ENCODE results near the gene PDLIM1. TPM values are rescaled to one million over a fixed set of nuclear protein-coding genes. Genes with fewer than 3 reads are reported as not detected.

Gene PDLIM1
- polyA plus RNA-seq, 2 donors = 79.9 to 117 TPM

DNA sequence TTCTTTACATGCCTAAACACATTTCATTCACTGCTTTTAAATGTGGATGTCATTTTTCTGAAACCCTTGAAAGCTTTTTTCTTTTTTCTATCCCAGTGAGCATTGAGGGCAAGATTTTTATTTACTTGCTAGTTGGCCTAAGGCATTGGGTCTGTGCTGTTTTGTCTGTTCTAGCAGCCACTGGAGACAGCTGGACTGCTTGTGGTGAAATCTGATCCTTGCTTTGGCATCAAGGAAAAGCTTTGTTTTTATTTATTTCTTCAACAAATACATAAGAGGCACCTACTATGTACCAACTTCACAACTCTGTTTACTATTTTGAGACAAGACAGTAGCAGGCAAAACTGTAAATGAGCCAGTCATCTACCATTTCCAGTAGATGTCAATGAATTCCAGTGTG, 28.4 kb upstream of the PDLIM1 start:
- H3K27ac ChIP-seq (ENCODE audit: low read depth in 2 of 2, low read length in 1 of 2) = no peak overlapping the region

DNA sequence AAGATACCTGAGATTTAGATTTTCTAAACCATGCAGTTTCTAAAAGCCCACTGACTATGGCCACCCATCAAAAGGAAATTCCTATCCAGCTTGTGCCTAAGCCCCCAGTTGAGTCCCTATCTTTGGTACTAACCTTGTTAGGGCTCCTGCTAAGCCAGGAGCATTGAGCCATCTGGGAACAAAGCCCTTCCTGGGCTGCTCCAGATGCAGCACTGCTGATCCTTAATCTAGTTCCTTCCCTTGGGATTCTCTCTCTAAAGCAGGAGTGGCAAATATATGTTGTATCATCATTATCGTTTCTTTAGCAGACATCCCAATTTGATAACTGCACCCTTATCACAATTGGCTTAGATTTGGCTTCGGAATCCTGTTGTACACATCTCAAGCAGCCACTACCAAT, 24.7 kb upstream of the PDLIM1 start:
- Histone ChIP-seq H3K9me3 (ENCODE audit: control insufficient read depth in 2 of 2, insufficient read depth in 1 of 2, low read depth in 1 of 2, low read length in 1 of 2) (no peaks in the 10 kb centered on the region), H3K36me3 (ENCODE audit: control insufficient read depth in 2 of 2, insufficient read depth in 2 of 2, low read length in 1 of 2) (no peaks in the 10 kb centered on the region), H3K4me3 (ENCODE audit: low read depth in 1 of 2, low read length in 2 of 2) (no peak overlapping the region), H3K27ac (ENCODE audit: low read depth in 2 of 2, low read length in 1 of 2) (no peak overlapping the region), H3K4me1 (ENCODE audit: control insufficient read depth in 2 of 2, insufficient read depth in 2 of 2, low read length in 1 of 2) (peaks cover 0 to 2% of the 10 kb centered on the region in 2 donors), H3K27me3 (ENCODE audit: control insufficient read depth in 1 of 2, insufficient read depth in 2 of 2, low read length in 2 of 2) (no peaks in the 10 kb centered on the region)
- 85 to 92% methylated on average over 2 of the region's 2 CpGs for WGBS, 2 donors

More for the DNA sequence above, 28.4 kb upstream of the PDLIM1 start:
- no peaks in the 10 kb centered on the region for H3K27me3 ChIP-seq (ENCODE audit: control insufficient read depth in 1 of 2, insufficient read depth in 2 of 2, low read length in 2 of 2)
- no peaks in the 10 kb centered on the region for H3K4me1 ChIP-seq (ENCODE audit: control insufficient read depth in 2 of 2, insufficient read depth in 2 of 2, low read length in 1 of 2)
- no peaks in the 10 kb centered on the region for H3K36me3 ChIP-seq (ENCODE audit: control insufficient read depth in 2 of 2, insufficient read depth in 2 of 2, low read length in 1 of 2)
- H3K9me3 ChIP-seq (ENCODE audit: control insufficient read depth in 2 of 2, insufficient read depth in 1 of 2, low read depth in 1 of 2, low read length in 1 of 2) = no peaks in the 10 kb centered on the region
- H3K4me3 ChIP-seq (ENCODE audit: low read depth in 1 of 2, low read length in 2 of 2) = no peak overlapping the region

DNA sequence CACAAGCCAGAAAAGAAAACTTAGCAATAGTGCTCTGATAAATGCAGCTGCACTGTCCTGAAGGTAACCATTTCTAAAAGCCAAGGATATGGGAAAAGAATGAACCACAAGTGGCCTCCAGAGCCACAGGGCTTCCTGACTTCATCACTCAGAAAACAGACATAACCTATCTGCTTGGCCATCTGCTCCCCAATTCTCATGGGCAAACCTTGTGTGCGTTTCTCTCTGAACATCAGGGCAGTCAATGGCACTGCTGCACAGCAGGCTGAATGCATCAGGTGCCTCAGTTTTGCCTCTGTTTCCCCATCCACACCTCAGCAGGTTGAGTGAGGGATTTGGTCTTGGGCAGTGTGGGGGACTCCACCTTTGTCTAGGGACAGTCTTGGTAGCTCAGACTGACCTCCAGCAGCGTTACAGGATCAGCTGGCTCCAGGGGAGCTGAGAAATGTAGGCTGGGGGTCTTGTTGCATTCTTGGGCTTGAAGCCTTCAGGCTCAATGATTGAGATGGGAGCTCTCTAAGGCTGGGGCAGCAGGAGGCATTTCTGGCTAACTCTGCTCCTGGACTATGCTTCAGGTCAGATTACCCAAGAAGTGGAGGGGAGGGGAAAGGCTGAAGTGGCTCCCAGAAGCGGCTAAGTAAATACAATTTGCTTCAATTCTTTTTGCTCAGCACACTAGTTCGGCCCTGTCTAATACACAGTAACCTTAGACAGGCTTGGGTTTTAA, 23.6 kb upstream of the PDLIM1 start:
- WGBS, 2 donors = 88 to 89% methylated on average over 4 of the region's 4 CpGs
- Histone ChIP-seq H3K27ac (ENCODE audit: low read depth in 2 of 2, low read length in 1 of 2) (no peak overlapping the region), H3K9me3 (ENCODE audit: control insufficient read depth in 2 of 2, insufficient read depth in 1 of 2, low read depth in 1 of 2, low read length in 1 of 2) (no peaks in the 10 kb centered on the region), H3K36me3 (ENCODE audit: control insufficient read depth in 2 of 2, insufficient read depth in 2 of 2, low read length in 1 of 2) (no peaks in the 10 kb centered on the region), H3K4me3 (ENCODE audit: low read depth in 1 of 2, low read length in 2 of 2) (no peak overlapping the region), H3K27me3 (ENCODE audit: control insufficient read depth in 1 of 2, insufficient read depth in 2 of 2, low read length in 2 of 2) (no peaks in the 10 kb centered on the region), H3K4me1 (ENCODE audit: control insufficient read depth in 2 of 2, insufficient read depth in 2 of 2, low read length in 1 of 2) (peaks cover 0 to 6% of the 10 kb centered on the region in 2 donors)

DNA sequence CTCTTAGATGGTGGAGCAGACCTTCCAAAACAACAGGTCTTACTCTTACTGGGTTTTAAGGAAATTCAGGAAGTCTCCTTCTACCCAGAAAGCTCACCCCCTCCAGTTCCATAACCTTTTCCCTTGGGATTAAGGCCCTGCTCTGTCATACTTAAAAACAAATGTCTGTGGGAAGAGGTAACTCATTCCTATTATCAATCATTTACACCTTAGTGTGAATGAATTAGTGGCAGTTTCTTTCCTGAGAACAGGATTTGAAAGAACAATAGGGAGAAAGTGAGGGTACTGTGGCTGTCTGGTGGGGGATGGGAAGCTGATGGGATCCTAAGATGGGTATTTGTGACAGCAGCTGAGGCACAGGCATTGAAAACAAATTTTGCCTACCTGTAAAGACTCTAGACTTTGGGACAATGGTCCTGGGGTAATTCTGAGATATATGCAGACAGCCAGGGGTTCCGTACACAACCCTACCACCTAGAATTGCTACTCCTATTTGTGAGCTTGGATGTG, 22.2 kb upstream of the PDLIM1 start:
- H3K4me3 ChIP-seq (ENCODE audit: low read depth in 1 of 2, low read length in 2 of 2) = no peak overlapping the region
- H3K36me3 ChIP-seq (ENCODE audit: control insufficient read depth in 2 of 2, insufficient read depth in 2 of 2, low read length in 1 of 2) = no peaks in the 10 kb centered on the region
- H3K9me3 ChIP-seq (ENCODE audit: control insufficient read depth in 2 of 2, insufficient read depth in 1 of 2, low read depth in 1 of 2, low read length in 1 of 2) = no peaks in the 10 kb centered on the region
- 94 to 100% methylated on average over 1 of the region's 1 CpG for WGBS, 2 donors
- H3K4me1 ChIP-seq (ENCODE audit: control insufficient read depth in 2 of 2, insufficient read depth in 2 of 2, low read length in 1 of 2) = peaks cover 0 to 8% of the 10 kb centered on the region in 2 donors
- no peak overlapping the region for H3K27ac ChIP-seq (ENCODE audit: low read depth in 2 of 2, low read length in 1 of 2)
- H3K27me3 ChIP-seq (ENCODE audit: control insufficient read depth in 1 of 2, insufficient read depth in 2 of 2, low read length in 2 of 2) = no peaks in the 10 kb centered on the region

DNA sequence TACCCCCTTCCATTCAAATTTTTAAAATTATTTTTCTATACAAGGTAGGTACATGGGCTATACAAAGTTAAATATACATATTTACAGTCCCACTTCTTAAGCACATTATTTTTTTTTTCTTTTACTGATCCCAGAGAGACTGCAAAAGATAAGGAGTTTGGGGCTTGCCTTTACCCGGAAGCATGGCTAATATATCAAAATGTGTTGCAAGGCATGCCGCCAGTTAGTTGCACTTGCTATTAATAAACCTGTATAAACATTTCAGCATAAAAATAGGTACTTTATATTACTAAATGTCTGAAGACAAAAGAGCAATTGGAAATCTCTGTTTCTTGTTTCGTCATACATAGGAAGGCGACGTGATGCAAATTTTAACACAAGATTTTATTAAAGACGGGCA, 21.5 kb upstream of the PDLIM1 start:
- 60 to 75% methylated on average over 6 of the region's 6 CpGs for WGBS, 2 donors
- no peaks in the 10 kb centered on the region for H3K9me3 ChIP-seq (ENCODE audit: control insufficient read depth in 2 of 2, insufficient read depth in 1 of 2, low read depth in 1 of 2, low read length in 1 of 2)
- no peak overlapping the region for H3K27ac ChIP-seq (ENCODE audit: low read depth in 2 of 2, low read length in 1 of 2)
- H3K4me1 ChIP-seq (ENCODE audit: control insufficient read depth in 2 of 2, insufficient read depth in 2 of 2, low read length in 1 of 2) = peaks cover 0 to 8% of the 10 kb centered on the region in 2 donors
- H3K27me3 ChIP-seq (ENCODE audit: control insufficient read depth in 1 of 2, insufficient read depth in 2 of 2, low read length in 2 of 2) = no peaks in the 10 kb centered on the region
- H3K36me3 ChIP-seq (ENCODE audit: control insufficient read depth in 2 of 2, insufficient read depth in 2 of 2, low read length in 1 of 2) = no peaks in the 10 kb centered on the region
- no peak overlapping the region for H3K4me3 ChIP-seq (ENCODE audit: low read depth in 1 of 2, low read length in 2 of 2)

DNA sequence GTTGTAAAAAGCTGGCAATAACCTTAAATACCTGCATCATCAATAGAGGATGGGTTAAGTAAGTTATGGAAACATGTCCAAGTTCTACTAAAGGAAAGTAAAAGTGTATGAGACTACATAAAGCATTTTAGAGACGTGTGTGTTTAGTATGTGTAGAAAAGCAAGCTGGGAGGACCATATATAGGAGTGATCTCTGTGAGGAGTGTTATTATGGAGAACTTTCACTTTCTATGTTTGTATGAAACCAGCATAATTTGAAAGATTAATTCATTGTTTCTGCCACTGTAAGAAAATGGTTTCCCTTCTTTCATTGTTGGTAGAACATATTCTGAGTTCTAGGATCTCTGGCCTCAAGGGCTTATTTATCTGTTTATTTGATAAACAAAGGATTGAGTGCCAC, 19.2 kb upstream of the PDLIM1 start:
- WGBS, 2 donors = 20 to 26% methylated on average over 1 of the region's 1 CpG

DNA sequence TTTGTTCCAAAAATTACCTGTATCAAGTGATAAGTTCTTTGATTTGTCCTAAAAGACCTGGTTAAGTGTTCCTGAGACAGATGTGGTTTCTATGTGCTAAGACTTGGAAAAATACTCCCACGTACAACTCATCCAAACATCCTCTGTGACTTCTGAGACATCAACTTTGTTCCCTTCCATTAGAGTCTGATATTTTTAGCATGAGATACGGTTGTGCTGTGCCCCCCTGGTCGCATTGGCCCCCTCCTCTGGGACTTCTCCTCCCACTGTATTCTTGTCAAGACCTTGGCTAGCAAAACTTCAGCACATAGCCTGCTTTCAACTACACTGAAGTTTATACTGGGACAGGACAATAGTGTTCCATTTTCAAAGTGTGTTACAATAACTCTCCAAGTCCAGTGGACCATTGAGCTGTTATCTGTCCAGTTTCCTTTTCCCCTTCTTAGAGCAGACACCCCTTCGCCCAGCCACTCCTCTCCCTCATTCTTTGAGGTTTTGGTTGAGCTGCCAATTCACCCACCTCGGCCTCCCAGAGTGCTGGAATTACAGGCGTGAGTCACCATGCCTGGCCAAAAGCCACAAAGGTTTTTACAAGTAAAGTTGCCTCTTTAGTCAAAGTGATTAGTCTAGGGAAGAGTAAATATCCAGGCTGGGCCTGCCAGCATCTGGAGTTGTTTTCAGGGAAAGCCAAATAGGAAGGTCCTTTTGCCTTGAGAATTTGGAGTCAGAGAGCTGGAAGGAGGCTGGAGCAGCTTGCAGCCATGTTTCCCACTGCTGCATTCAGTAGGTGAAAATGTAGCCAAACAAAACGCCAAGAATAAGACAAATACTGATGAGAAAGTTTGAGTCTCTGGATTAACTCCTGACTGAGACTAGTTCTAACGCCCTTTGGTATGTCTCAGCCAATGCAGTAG, 17.8 kb upstream of the PDLIM1 start:
- Histone ChIP-seq H3K27me3 (ENCODE audit: control insufficient read depth in 1 of 2, insufficient read depth in 2 of 2, low read length in 2 of 2) (no peaks in the 10 kb centered on the region), H3K36me3 (ENCODE audit: control insufficient read depth in 2 of 2, insufficient read depth in 2 of 2, low read length in 1 of 2) (no peaks in the 10 kb centered on the region), H3K4me1 (ENCODE audit: control insufficient read depth in 2 of 2, insufficient read depth in 2 of 2, low read length in 1 of 2) (peaks cover 0 to 8% of the 10 kb centered on the region in 2 donors), H3K9me3 (ENCODE audit: control insufficient read depth in 2 of 2, insufficient read depth in 1 of 2, low read depth in 1 of 2, low read length in 1 of 2) (no peaks in the 10 kb centered on the region), H3K27ac (ENCODE audit: low read depth in 2 of 2, low read length in 1 of 2) (peak overlapping the region; percentile 54 to 75), H3K4me3 (ENCODE audit: low read depth in 1 of 2, low read length in 2 of 2) (no peak overlapping the region)
- 18 to 31% methylated on average over 8 of the region's 8 CpGs for WGBS, 2 donors

More for the DNA sequence above, 19.2 kb upstream of the PDLIM1 start:
- H3K27me3 ChIP-seq (ENCODE audit: control insufficient read depth in 1 of 2, insufficient read depth in 2 of 2, low read length in 2 of 2) = no peaks in the 10 kb centered on the region
- H3K9me3 ChIP-seq (ENCODE audit: control insufficient read depth in 2 of 2, insufficient read depth in 1 of 2, low read depth in 1 of 2, low read length in 1 of 2) = no peaks in the 10 kb centered on the region
- no peak overlapping the region for H3K27ac ChIP-seq (ENCODE audit: low read depth in 2 of 2, low read length in 1 of 2)
- no peak overlapping the region for H3K4me3 ChIP-seq (ENCODE audit: low read depth in 1 of 2, low read length in 2 of 2)
- peaks cover 0 to 8% of the 10 kb centered on the region in 2 donors for H3K4me1 ChIP-seq (ENCODE audit: control insufficient read depth in 2 of 2, insufficient read depth in 2 of 2, low read length in 1 of 2)
- no peaks in the 10 kb centered on the region for H3K36me3 ChIP-seq (ENCODE audit: control insufficient read depth in 2 of 2, insufficient read depth in 2 of 2, low read length in 1 of 2)

DNA sequence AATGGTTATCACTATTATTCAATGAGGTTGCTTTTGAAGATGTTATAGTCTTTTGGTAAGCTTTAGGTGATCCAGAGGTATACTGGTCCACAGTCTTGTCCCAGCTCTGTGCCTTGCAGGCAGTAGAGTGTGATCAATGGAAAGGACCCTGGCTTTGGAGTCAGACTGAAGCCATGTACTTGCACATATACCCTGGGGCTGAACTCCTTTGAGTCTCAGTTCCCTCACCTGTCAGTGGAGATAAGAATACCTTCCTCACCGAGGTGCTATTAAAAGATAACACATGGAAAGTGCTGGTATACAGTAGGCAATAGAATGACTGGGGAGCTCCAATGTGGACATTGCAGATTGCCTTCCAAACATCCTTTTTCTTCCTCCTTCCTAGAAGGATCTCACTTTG, 16.0 kb upstream of the PDLIM1 start:
- Histone ChIP-seq H3K9me3 (ENCODE audit: control insufficient read depth in 2 of 2, insufficient read depth in 1 of 2, low read depth in 1 of 2, low read length in 1 of 2) (no peaks in the 10 kb centered on the region), H3K27me3 (ENCODE audit: control insufficient read depth in 1 of 2, insufficient read depth in 2 of 2, low read length in 2 of 2) (no peaks in the 10 kb centered on the region), H3K36me3 (ENCODE audit: control insufficient read depth in 2 of 2, insufficient read depth in 2 of 2, low read length in 1 of 2) (no peaks in the 10 kb centered on the region), H3K4me3 (ENCODE audit: low read depth in 1 of 2, low read length in 2 of 2) (no peak overlapping the region), H3K4me1 (ENCODE audit: control insufficient read depth in 2 of 2, insufficient read depth in 2 of 2, low read length in 1 of 2) (peaks cover 0 to 8% of the 10 kb centered on the region in 2 donors), H3K27ac (ENCODE audit: low read depth in 2 of 2, low read length in 1 of 2) (no peak overlapping the region)
- WGBS, 2 donors = 63 to 87% methylated on average over 1 of the region's 1 CpG

DNA sequence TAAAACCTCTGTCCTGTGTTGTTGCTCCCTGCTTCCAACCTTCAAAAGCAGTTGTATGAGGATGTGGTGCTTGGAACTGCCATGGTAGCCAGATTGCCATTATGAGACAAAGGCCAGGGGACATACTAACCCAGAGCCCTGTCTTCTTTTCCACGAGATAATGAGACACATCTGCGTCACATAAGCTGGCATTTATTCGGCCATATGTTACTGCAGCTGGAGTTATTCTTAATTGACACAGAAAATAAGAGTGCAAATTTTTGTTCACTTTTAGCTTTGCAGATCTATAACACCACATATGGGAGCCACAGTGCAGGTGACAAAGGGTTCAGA, 15.5 kb upstream of the PDLIM1 start:
- Histone ChIP-seq H3K4me1 (ENCODE audit: control insufficient read depth in 2 of 2, insufficient read depth in 2 of 2, low read length in 1 of 2) (peaks cover 0 to 8% of the 10 kb centered on the region in 2 donors), H3K27me3 (ENCODE audit: control insufficient read depth in 1 of 2, insufficient read depth in 2 of 2, low read length in 2 of 2) (no peaks in the 10 kb centered on the region), H3K27ac (ENCODE audit: low read depth in 2 of 2, low read length in 1 of 2) (no peak overlapping the region), H3K36me3 (ENCODE audit: control insufficient read depth in 2 of 2, insufficient read depth in 2 of 2, low read length in 1 of 2) (no peaks in the 10 kb centered on the region), H3K4me3 (ENCODE audit: low read depth in 1 of 2, low read length in 2 of 2) (no peak overlapping the region), H3K9me3 (ENCODE audit: control insufficient read depth in 2 of 2, insufficient read depth in 1 of 2, low read depth in 1 of 2, low read length in 1 of 2) (no peaks in the 10 kb centered on the region)
- 78 to 85% methylated on average over 3 of the region's 3 CpGs for WGBS, 2 donors
